Occipital lobe (tissue), 2 donors: ENCODE results near the gene ARL4C. TPM values are rescaled to one million over a fixed set of nuclear protein-coding genes. Genes with fewer than 3 reads are reported as not detected.

Experiments
- DNase-seq: peaks from one replicate; lab custom pipeline; 2025; lab: John Stamatoyannopoulos, UW
- total RNA-seq: library from RNA; depleted of rRNA; stranded (reverse); fragments of >200 nt; gene quantifications from one replicate; pipeline ENCODE4 v1.2.3, GENCODE V29; 2014

Gene ARL4C
- total RNA-seq, 1 donor from 2014 or later, result 50.2 TPM

DNA sequence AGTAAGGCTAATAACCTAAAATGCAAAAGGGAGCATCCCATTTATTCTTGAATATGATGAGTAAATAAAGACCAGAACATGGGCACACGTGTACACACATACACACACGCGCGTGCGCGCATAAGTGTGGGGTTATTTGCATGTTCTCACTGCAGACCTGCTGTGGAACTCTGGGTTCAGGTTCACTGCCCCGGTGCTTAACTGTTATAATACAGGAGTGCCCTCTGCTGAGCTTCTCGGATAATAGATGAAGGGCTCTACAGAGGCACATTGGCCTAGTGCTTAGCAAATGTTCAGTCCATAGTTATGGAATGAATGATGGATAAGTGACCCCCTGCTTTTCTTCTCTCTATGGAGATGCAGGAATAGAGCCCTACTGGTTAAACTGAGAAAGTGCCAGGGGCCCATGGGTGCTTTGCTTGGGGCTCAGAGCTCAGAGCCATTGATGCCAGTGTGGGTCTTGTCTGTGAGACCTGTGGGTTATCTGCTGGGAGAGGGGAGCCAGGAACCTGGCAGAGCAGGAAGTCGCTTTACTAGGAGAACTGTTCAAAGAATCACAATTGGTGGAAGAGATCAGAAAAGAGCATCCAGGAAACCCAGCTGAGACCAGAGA, 3.6 kb upstream of the ARL4C start:
- DNase-seq, result peak; percentile 27

DNA sequence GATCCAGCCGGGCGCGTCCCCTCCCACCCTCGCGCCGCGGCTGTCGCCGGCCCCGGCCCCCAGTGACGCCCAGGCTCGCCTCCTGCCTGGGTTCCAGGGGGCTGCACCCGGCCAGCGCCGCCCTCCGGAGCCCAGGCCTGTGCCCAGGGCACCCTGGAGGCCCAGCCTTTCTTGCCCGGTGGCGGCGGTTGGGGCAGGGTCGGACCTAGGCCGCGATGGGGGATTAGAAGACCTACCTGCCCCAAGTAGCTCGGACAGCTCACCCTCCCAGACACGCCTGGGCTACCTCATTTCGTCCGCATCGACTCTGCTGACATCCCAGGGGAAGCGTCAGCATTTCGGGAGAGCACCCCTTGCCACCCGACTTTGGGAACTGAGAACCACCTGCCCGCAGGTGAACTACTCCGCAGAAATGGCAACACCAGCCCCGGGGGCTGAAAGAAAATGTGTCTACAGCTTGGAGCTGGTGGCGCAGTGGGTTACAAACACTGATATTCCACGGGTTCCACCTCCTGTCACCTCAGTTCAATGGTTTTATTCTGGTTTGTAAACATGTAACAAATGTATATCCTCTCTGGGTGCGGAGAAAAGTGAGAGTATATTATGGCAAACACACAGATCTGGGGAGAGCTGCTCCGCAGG, 834 bp upstream of the ARL4C start:
- no peak for DNase-seq

DNA sequence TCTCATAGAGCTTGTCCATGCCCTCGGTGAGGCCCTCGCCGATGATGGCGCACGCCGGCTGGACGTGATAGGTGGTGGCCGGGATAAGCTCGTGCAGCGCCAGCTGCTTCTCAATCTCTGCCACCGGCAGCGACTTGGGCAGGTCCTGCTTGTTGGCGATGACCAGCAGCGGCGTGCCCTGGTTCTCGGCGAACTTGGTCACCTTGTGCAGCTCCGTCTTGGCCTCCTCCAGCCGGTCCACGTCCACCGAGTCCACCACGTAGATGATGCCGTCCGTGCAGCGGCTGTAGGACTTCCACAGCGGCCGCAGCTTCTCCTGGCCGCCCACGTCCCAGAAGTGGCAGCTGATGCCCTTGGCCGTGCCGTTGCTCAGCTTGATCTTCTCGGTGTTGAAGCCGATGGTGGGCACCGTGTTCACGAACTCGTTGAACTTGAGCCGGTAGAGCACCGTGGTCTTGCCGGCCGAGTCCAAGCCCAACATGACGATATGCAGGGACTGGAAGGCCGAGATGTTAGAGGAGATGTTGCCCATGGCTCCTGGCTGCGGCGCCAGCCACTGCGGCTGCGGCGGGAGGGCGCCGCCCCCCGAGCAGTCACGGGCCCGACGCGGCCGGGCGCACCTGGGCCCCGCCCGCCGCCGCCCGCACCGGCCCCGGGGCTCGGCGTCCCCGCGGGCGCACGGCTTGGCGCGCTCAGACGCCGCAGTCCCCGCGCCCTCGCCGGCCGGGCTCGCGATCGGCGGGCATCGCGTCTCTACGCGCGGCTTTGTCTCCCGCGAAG, 636 bp downstream of the ARL4C start:
- DNase-seq, result peak; percentile 34

DNA sequence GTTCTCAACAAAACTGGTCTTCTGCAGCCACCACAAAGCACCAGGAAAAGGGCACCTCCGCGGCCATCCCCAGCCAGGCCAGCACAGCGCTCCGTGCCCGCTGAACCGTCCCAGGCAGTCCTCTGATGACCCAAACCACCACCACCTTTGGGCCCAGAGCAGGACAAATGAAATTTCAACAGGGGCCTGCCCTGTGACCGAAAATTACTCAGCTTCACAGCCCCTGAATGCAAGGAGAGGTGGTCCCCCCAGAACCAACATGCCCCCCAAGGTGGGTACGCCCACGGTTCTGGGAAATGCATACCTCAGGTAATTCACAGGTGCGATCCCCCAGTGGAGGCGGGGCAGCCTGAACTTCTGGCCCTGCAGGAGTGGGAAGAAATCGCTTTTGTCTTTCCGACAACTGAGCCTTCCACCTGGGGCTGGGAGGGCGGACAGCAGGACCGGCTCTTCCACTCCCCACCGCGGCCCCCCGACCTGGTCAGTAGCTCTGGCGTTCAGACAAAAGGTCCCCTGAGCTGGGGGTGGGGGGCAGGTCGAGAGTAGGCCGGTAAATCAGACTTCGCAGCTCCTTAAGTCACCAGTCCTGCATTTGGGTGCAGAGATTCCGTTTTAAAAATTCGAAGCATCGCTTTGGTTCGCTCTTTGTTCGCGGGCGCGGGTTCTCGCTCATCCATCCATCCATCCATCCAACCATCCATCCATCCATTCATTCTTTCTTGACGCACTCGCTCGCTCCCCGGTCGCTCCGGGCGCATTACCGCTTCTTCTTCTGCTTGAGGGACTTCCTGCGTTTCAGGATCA, 1.4 kb downstream of the ARL4C start:
- no peak for DNase-seq

GRCh38 chr2:234494361-234495250, 2.3 kb downstream of the ARL4C start:
- DNase-seq, result no peak

DNA sequence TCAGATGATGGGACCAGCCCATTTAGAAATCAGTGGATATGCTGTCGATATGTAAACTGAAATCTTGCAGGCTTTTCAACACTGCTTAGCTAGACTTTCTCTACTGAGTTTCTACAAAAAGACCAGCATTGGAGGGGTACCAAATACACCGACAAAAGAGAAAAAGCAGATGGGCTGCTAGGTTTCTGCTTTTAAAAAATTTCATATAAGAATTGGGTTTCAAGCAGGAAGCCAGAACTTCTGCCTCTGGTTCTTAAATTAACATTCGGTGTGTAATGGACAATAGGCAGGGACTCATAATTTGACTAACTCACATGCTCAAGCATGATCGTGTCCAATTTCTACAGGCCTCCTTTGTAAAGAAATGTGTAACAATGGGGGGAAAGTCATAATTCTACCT, 3.1 kb downstream of the ARL4C start:
- no peak for DNase-seq

DNA sequence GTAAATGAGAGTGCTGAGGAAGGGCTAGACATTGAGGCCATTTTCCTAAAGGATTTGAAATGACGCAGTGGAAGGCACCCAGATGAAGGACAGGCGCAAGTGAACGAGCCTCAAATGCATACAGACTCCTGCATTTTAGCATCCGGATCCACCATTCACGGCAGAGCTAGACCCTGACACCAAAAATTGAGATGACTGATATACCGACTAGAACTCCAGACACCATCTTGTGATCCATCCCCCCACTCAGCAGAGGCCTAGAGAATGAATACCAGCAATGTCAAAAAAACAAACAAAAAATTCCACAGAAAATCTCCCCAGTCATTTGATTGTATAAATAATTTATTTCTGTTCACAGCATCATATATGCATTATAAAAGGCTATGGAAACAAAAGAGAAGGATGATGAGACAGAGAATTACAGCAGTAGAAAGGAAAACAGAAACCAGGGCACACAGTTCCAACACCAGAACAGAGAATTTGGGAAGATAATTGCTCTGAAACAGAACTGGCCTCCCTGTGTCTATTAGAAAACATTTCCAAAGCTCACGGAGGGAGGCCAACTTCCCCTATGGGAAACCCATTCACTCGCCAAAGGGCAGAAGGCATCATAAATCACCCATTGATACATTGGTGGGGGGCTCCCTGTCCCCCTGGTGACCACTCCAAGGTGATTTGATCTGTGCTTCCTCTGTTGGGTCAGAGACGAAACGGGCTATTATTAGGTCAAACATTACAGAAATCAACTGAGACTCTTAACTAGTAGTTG, 4.0 kb downstream of the ARL4C start:
- no peak for DNase-seq

DNA sequence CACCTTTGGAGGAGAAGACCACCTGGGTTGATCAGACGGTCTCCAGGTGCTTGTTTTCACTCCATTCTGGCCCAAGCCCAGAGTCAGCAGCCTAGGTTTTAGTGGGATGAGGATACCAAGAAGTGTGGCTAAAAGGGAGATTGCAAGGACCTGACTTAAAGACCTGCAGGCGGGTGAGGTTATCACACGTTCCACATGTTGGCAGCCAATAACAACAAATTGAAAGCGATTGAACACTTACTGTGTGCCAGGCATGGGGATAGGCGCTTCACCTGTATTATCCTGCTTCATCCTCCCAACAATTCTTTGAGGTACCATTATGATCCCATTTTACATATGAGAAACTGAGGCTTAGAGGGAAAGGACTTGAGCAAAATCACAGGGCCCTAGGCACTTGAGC, 5.0 kb downstream of the ARL4C start:
- no peak for DNase-seq

- no peak for DNase-seq
Observed at GRCh38 chr2:234491281-234491680, 5.6 kb downstream of the ARL4C start.

DNA sequence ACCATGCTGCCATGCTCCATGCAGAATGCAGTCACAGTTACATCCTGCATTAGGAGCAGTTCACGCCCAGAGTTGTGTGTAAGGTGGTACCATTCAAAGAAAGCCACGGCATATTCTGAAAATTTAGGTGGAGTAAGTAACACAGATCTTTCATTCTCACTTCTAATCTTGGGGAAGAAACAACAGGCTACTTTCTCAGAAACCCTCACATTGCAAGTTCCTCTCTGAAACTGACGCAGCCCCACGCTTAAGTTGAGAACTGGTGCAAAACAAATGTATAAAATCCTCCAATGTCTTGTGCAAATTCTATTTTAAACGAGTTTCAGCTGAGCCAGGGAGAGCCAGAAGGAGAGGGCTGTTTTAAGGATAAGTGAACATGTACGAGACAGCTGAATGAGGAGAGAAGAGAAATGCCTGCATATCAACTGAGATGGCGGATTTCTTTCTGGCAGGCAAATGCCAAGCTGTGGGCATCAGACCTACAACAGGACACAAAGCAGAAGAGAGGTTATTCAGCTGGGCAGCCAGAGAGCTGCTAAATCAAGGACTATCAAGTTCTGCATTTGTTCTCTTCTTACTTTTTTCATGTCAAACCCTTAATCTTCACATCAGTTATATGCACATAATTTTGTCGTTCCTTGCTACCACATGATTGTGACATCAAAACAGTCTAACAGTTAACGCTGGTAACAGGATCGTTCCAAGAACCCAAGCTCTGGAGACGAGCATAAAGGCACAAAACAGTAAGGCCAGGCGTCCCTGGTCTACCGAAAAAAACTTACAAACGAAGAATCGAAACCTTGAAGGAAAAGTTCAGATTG, 6.4 kb downstream of the ARL4C start:
- DNase-seq, result no peak

- DNase-seq, result no peak
Observed at GRCh38 chr2:234488913-234489451, 7.9 kb downstream of the ARL4C start.

GRCh38 chr2:234488486-234488885, 8.4 kb downstream of the ARL4C start:
- no peak for DNase-seq

DNA sequence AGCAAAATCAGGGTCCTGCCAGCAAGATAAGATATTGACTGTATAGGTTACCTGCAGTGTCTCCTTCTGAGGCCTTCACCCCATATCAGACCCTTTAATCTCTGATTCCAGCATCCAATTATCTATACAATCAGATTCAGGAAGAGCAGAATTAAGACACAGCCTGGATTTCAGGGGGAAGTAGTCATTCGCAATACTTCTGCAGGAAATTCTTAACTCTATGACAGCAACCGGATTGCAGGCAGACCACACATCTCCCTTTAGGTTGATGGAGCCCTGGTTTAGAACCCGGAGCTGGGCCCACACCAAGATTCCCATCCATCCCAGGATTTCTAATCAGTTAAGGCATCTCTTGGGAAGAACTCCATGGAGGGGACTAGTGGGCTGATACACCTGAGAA, 9.5 kb downstream of the ARL4C start:
- no peak for DNase-seq

GRCh38 chr2:234483568-234484251, 13.2 kb downstream of the ARL4C start:
- no peak for DNase-seq

- DNase-seq, result no peak
Observed at GRCh38 chr2:234481301-234481700, 15.6 kb downstream of the ARL4C start.

- no peak for DNase-seq
Observed at GRCh38 chr2:234480337-234480736, 16.5 kb downstream of the ARL4C start.

GRCh38 chr2:234479465-234479864, 17.4 kb downstream of the ARL4C start:
- no peak for DNase-seq

DNA sequence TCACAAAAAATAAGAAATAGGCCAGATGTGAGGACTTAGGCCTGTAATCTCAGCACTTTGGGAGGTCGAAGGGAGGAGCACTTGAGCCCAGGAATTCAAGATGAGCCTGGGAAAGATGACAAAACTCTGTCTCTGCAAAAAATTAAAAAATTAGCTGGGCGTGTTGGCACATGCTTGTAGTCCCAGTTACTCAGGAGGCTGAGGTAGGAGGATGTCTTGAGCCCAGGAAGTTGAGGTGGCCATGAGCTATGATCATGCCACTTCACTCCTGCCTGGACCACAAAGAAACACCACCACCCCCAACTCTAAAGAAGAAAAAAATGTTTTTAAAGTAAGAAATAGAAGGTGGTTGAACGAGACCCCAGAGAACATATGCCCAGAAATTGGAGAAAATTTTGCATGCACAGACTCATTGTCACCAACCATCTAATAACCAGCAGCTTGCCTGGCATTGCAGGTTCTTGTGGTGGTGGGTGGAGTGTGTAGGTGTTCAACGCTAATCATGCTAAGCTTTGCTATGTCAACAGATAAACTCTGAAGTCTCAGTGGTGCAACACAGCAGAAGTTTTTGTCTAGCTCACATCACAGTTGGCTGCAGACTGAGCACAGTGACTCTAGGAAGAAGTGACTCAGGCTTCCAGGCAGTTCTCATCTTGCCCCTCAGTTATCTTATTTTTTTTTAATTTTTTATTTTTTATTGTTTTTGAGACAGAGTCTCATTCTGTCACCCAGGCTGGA, 18.6 kb downstream of the ARL4C start:
- DNase-seq, result no peak
